Measurements from ENCODE around the gene UGT1A8. TPM values are rescaled to one million over a fixed set of nuclear protein-coding genes. Genes with fewer than 3 reads are reported as not detected.

Gene UGT1A8
- total RNA-seq, 1 experiment from 2014 or later: not detected

DNA sequence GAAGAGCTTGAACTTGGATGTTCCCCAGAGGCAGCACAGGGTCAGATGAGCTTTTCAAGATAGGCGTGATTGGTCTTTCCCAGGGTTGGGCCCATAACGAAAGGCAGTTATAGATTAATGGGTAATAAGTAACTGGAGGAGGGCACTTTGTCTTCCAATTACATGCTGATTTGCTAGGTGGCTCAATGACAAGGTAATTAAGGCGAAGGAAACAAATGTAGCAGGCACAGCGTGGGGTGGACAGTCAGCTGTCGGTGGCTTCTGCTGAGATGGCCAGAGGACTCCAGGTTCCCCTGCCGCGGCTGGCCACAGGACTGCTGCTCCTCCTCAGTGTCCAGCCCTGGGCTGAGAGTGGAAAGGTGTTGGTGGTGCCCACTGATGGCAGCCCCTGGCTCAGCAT lies 101.1 kb downstream of the UGT1A8 start, which contains the start of gene UGT1A4:
UGT1A4 (plus strand) TSS at position 185 of the 400 bp plus-strand sequence; CDS start at position 270, 85 bp downstream.
- TF ChIP-seq MAX (IDR thresholded peaks at IDR 0.05) (no peak), REST (IDR thresholded peaks at IDR 0.05; ENCODE audit: low read depth) (no peak), FOSL1 (IDR thresholded peaks at IDR 0.05; ENCODE audit: low read depth) (no peak), EZH2phosphoT487 (IDR thresholded peaks at IDR 0.05; ENCODE audit: borderline replicate concordance) (no peak), CBX3 (IDR thresholded peaks at IDR 0.05; ENCODE audit: low read depth) (no peak)
- Histone ChIP-seq H3K9ac (ENCODE audit: low read length) (no peak within 1 kb of the TSS), H3K4me2 (ENCODE audit: low read length) (no peak within 1 kb of the TSS), H3K27me3 (ENCODE audit: insufficient read depth, low read length) (peaks cover 14% of the 10 kb centered on the region; the same call in 1 of the 2 replicates), H3K4me3 (replicated peaks in 1 of 2; ENCODE audit: low read depth in 1 of 2, low read length in 2 of 2) (no peak within 1 kb of the TSS), H3K4me1 (ENCODE audit: control insufficient read depth in 1 of 2, insufficient read depth in 2 of 2, low read length in 2 of 2) (no peaks in the 10 kb centered on the region), H2AFZ (ENCODE audit: low read depth, low read length, poor library complexity, severe bottlenecking) (no peak within 1 kb of the TSS), H3K27ac (ENCODE audit: low read depth, low read length) (no peak within 1 kb of the TSS), H4K20me1 (ENCODE audit: insufficient read depth) (no peaks in the 10 kb centered on the region), H3K9me3 (ENCODE audit: control insufficient read depth in 1 of 2, insufficient read depth in 1 of 2, low read depth in 1 of 2, low read length in 2 of 2) (no peaks in the 10 kb centered on the region), H3K9me2 (ENCODE audit: insufficient read depth) (no peaks in the 10 kb centered on the region), H3K36me3 (ENCODE audit: control insufficient read depth in 1 of 2, insufficient read depth in 2 of 2, low read length in 2 of 2) (no peaks in the 10 kb centered on the region), H3K79me2 (ENCODE audit: insufficient read depth, low read length) (no peaks in the 10 kb centered on the region)
- no TSS peak for BruUV-seq (replicated peaks)
- no peak for DNase-seq (ENCODE audit: low read depth, low spot score)
- ChIA-PET RAD21 (ENCODE audit: low non-redundant PET in 1 of 2, low total read pairs in 2 of 2, uncharacterized antibody in 2 of 2, unreplicated experiment in 2 of 2) (no interaction called here), POLR2A (no interaction called here), CTCF (no interaction called here)
- no peak for ATAC-seq
- intact Hi-C loops (cut with micrococcal nuclease): no loop called here

GRCh38 chr2:233728723-233729301 lies 111.4 kb downstream of the UGT1A8 start, which contains the start of gene UGT1A3:
Gene UGT1A3, plus strand, starts transcription at chr2:233729042. Its CDS starts 85 bp downstream, at chr2:233729127.
- Histone ChIP-seq H2AFZ (ENCODE audit: low read depth, low read length, poor library complexity, severe bottlenecking) (no peak within 1 kb of the TSS), H3K9me3 (ENCODE audit: control insufficient read depth in 1 of 2, insufficient read depth in 1 of 2, low read depth in 1 of 2, low read length in 2 of 2) (no peaks in the 10 kb centered on the region), H3K4me3 (replicated peaks in 1 of 2; ENCODE audit: low read depth in 1 of 2, low read length in 2 of 2) (no peak within 1 kb of the TSS), H3K9ac (ENCODE audit: low read length) (no peak within 1 kb of the TSS), H3K36me3 (ENCODE audit: control insufficient read depth in 1 of 2, insufficient read depth in 2 of 2, low read length in 2 of 2) (no peaks in the 10 kb centered on the region), H3K4me2 (ENCODE audit: low read length) (no peak within 1 kb of the TSS), H3K79me2 (ENCODE audit: insufficient read depth, low read length) (no peaks in the 10 kb centered on the region), H3K9me2 (ENCODE audit: insufficient read depth) (no peaks in the 10 kb centered on the region), H3K27ac (ENCODE audit: low read depth, low read length) (no peak within 1 kb of the TSS), H3K27me3 (ENCODE audit: insufficient read depth, low read length) (no peaks in the 10 kb centered on the region), H4K20me1 (ENCODE audit: insufficient read depth) (no peaks in the 10 kb centered on the region), H3K4me1 (ENCODE audit: control insufficient read depth in 1 of 2, insufficient read depth in 2 of 2, low read length in 2 of 2) (no peaks in the 10 kb centered on the region)
- no TSS peak for BruUV-seq (replicated peaks)
- DNase-seq (ENCODE audit: low read depth, low spot score): no peak
- CTCF ChIA-PET: interaction anchor here (0.9 kb wide), 1 partner anchor 17 kb away, joined by 3 read pairs; no protein-coding TSS in a partner anchor
- TF ChIP-seq FOSL1 (IDR thresholded peaks at IDR 0.05; ENCODE audit: low read depth) (no peak), POLR2A (IDR thresholded peaks at IDR 0.05; ENCODE audit: borderline replicate concordance, extremely low read depth, insufficient read depth, insufficient read length) (no peak), CTCF (IDR thresholded peaks at IDR 0.05 in 2 of 3, conservative IDR thresholded peaks at IDR 0.05 in 1 of 3; ENCODE audit: borderline replicate concordance in 1 of 3, insufficient read depth in 1 of 3, low read depth in 2 of 3, low read length in 2 of 3) (no peak), ELF1 (IDR thresholded peaks at IDR 0.05; ENCODE audit: borderline replicate concordance, low read depth) (no peak), SP1 (IDR thresholded peaks at IDR 0.05; ENCODE audit: low read depth) (no peak), RAD21 (IDR thresholded peaks at IDR 0.05; ENCODE audit: low read depth) (no peak)
- TF ChIP-seq, protein P1, sequence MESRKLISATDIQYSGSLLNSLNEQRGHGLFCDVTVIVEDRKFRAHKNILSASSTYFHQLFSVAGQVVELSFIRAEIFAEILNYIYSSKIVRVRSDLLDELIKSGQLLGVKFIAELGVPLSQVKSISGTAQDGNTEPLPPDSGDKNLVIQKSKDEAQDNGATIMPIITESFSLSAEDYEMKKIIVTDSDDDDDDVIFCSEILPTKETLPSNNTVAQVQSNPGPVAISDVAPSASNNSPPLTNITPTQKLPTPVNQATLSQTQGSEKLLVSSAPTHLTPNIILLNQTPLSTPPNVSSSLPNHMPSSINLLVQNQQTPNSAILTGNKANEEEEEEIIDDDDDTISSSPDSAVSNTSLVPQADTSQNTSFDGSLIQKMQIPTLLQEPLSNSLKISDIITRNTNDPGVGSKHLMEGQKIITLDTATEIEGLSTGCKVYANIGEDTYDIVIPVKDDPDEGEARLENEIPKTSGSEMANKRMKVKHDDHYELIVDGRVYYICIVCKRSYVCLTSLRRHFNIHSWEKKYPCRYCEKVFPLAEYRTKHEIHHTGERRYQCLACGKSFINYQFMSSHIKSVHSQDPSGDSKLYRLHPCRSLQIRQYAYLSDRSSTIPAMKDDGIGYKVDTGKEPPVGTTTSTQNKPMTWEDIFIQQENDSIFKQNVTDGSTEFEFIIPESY (IDR thresholded peaks at IDR 0.05; ENCODE audit: extremely low read depth, insufficient replicate concordance, low read length): no peak
- RAD21 ChIA-PET (ENCODE audit: low non-redundant PET in 1 of 2, low total read pairs in 2 of 2, uncharacterized antibody in 2 of 2, unreplicated experiment in 2 of 2): no interaction called here
- POLR2A ChIA-PET: no interaction called here
- ATAC-seq: no peak
- intact Hi-C loops (cut with micrococcal nuclease): no loop called here
